MM.1S (cell line): ENCODE measurements around the gene DIAPH3.

Experiments used
- CTCF ChIP-seq: fragments of 300-600 bp; sonication (generic); IDR thresholded peaks from 2 replicates; pipeline ENCODE4 v1.5.1; 2016; ENCODE audit warnings: antibody characterized with exemption, low read length, mixed read lengths
- EZH2phosphoT487 ChIP-seq: fragments of 300-600 bp; sonication (generic); IDR thresholded peaks from 2 replicates; pipeline ENCODE4 v1.6.1; 2018; ENCODE audit warnings: antibody characterized with exemption, low read length

GRCh38 chr13:59641817-59642216, 521.9 kb downstream of the DIAPH3 start:
- TF ChIP-seq CTCF: no peak
- no peak for TF ChIP-seq EZH2phosphoT487
